Esophagus squamous epithelium (tissue), 5 donors: ENCODE measurements around the gene EPHA1. TPM values are rescaled to one million over a fixed set of nuclear protein-coding genes. Genes with fewer than 3 reads are reported as not detected.

ENCODE experiments used
- DNase-seq: peaks from one replicate; lab custom pipeline; 2025; lab: John Stamatoyannopoulos, UW
- H3K27ac ChIP-seq, 4 donors: fragments of 200-600 bp; sonication (generic); one replicate each; pipeline ENCODE4 v1.5.1; 2016 to 2019; ENCODE audit warnings: mild to moderate bottlenecking in 1 of 4
- H3K27me3 ChIP-seq, 4 donors: fragments of 200-600 bp; sonication (generic); 1 replicate in 3 of 4; 2 replicates in 1 of 4; pipeline versions ENCODE4 v1.5.1 to v1.6.0; 2017 to 2021; ENCODE audit warnings: antibody characterized with exemption in 1 of 4
- H3K36me3 ChIP-seq, 3 donors: fragments of 200-600 bp; sonication (generic); one replicate each; pipeline ENCODE4 v1.5.1; 2016 to 2019
- H3K4me1 ChIP-seq, 3 donors: fragments of 200-600 bp; sonication (generic); one replicate each; pipeline ENCODE4 v1.5.1; 2017 to 2019
- H3K4me3 ChIP-seq, 4 donors: fragments of 200-600 bp; sonication (generic); 1 replicate in 3 of 4; 2 replicates in 1 of 4; pipeline ENCODE4 v1.5.1; 2016 to 2019; ENCODE audit warnings: mild to moderate bottlenecking in 2 of 4, moderate library complexity in 1 of 4
- H3K9me3 ChIP-seq, 3 donors: fragments of 200-600 bp; sonication (generic); one replicate each; pipeline ENCODE4 v1.5.1; 2016 to 2019
- CTCF ChIP-seq, 6 experiments: fragments of 450-650 bp in 4 of 6; fragments of 200-600 bp in 2 of 6; sonication (generic) in 2 of 6; IDR thresholded peaks; one replicate each; pipeline ENCODE4 v1.5.1; 2016 to 2019; ENCODE audit warnings: antibody characterized with exemption in 6 of 6, mild to moderate bottlenecking in 4 of 6, moderate library complexity in 4 of 6
- POLR2A ChIP-seq, 4 donors: fragments of 450-650 bp; IDR thresholded peaks; one replicate each; pipeline ENCODE4 v1.6.1; 2017; ENCODE audit warnings: antibody characterized with exemption in 4 of 4, mild to moderate bottlenecking in 4 of 4, moderate library complexity in 3 of 4
- WGBS, 2 donors: methylation state at CpG; one replicate each; pipeline ENCODE4 v1.1.5; 2018; 5-methylcytosine and 5-hydroxymethylcytosine counted together
- intact Hi-C: fragments of 100-400 bp; cut with DNase I; formaldehyde crosslinking; loops from one replicate; pipeline ENCODE4 v1.15.0; 2022
- total RNA-seq, 4 donors: library from RNA; depleted of rRNA; stranded (reverse); fragments of >200 nt; gene quantifications; one replicate each; pipeline ENCODE4 v1.1.0, GENCODE V29; 2016
- donor health status: DM: yes; HTN: yes; CAD: no.

Gene EPHA1
- total RNA-seq, 4 donors from 2014 or later: 64.5 to 132 (median 77.4) TPM

- H3K4me3 ChIP-seq: peak overlapping the region in 1 of 4 donors; percentile 37
- no peaks in the 10 kb centered on the region for H3K9me3 ChIP-seq
- WGBS, 2 donors: 54 to 56% methylated on average over 17 to 19 of the region's 19 CpGs
- H3K4me1 ChIP-seq: peaks cover 52 to 96% (median 55%) of the 10 kb centered on the region in 3 donors
- peak overlapping the region in 3 of 4 donors; percentile 93 to 100 (median 100) for H3K27ac ChIP-seq
- peaks cover 21 to 59% (median 22%) of the 10 kb centered on the region in 3 donors for H3K36me3 ChIP-seq
- TF ChIP-seq CTCF (IDR thresholded peaks at IDR 0.05): no peak
- TF ChIP-seq POLR2A (IDR thresholded peaks at IDR 0.05): no peak
- no peaks in the 10 kb centered on the region for H3K27me3 ChIP-seq
- intact Hi-C loops: no loop called here
- no peak for DNase-seq
Observed at GRCh38 chr7:143385891-143386781, 22.5 kb downstream of the EPHA1 start.

DNA sequence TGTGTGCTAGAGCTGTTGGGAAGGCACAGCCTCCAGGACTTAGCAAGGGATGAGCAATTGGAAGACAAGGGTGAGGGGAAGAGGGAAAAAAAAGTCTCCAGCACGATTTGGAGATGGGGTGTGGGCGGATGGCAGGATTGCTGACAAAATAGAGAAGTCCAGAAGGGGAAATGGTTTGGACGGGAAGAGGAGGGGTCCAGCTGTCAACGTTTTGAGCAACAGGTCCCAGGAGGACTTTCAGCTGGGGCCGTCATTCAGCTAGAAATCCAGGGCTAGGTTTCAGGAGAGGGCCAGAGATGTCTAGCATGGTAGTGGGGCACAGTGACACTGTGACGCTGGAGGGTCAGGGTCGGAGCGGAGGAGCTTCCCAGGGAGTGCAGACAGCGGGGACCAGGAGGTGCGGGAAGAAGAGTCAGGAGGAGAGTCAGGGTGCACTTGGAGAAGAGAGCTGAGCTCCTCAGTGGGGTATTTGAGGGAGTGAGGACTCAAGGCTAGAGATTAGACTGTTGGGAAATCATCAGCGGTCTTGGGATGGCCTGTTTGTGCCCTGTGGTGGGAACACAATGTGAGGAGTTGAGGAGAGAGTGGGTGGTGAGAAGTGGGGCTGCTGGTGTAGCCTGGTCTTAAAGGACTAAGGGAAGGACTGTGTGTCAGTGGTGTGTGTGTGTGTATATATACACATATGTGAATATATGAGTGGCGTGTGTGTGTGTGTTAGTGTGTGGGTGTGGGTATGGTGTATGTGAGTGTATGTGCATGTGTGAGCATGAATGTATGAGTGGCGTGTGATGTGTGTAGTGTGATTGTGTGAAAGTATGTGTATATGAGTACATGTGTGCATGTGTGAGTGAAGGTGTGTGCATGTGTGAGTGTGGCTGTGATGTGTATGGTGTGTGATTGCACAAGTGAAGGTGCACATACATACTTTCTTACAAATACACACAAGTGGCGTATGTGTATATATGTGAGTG lies 23.7 kb downstream of the EPHA1 start:
- Histone ChIP-seq H3K9me3 (no peaks in the 10 kb centered on the region), H3K27ac (peak overlapping the region; percentile 23 to 100 (median 96)), H3K4me3 (peak overlapping the region in 3 of 4 donors; percentile 98 to 100 (median 99)), H3K27me3 (no peaks in the 10 kb centered on the region), H3K36me3 (peaks cover 10 to 47% (median 15%) of the 10 kb centered on the region in 3 donors), H3K4me1 (peaks cover 46 to 86% (median 48%) of the 10 kb centered on the region in 3 donors)
- TF ChIP-seq CTCF (IDR thresholded peaks at IDR 0.05) (no peak), POLR2A (IDR thresholded peaks at IDR 0.05) (peak in 1 of 4 donors; percentile 34)
- intact Hi-C loops: no loop called here
- no peak for DNase-seq
- 49 to 72% methylated on average over 14 of the region's 14 CpGs for WGBS, 2 donors

- no peak for DNase-seq
- H3K27ac ChIP-seq: peak overlapping the region; percentile 23 to 100 (median 96)
- peak overlapping the region in 3 of 4 donors; percentile 98 to 100 (median 99) for H3K4me3 ChIP-seq
- H3K9me3 ChIP-seq: no peaks in the 10 kb centered on the region
- no peak for TF ChIP-seq CTCF (IDR thresholded peaks at IDR 0.05)
- TF ChIP-seq POLR2A (IDR thresholded peaks at IDR 0.05): no peak
- H3K27me3 ChIP-seq: no peaks in the 10 kb centered on the region
- whole genome bisulfite sequencing, 2 donors: 63 to 64% methylated on average over 5 of the region's 5 CpGs
- H3K36me3 ChIP-seq: peaks cover 9 to 39% (median 12%) of the 10 kb centered on the region in 3 donors
- H3K4me1 ChIP-seq: peaks cover 43 to 86% (median 56%) of the 10 kb centered on the region in 3 donors
- intact Hi-C loops: no loop called here
Observed at GRCh38 chr7:143384148-143384547, 24.5 kb downstream of the EPHA1 start.

DNA sequence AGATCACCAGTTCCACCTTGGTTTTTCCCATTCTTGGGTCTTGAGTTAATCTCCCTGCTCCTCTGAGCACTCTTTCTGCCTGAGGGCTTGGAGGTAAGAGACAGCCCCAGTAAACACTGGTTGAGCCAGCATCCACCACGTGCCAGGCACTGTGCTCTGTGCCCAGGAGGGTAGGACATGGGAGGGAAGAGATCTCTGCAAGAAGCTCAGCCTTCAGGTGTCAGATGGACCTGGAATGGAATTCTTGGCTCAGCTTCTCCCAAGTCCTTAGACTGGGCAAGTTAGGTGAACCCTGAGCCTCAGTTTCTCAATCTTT lies 25.1 kb downstream of the EPHA1 start:
- intact Hi-C loops: no loop called here
- TF ChIP-seq CTCF (IDR thresholded peaks at IDR 0.05) (no peak), POLR2A (IDR thresholded peaks at IDR 0.05) (no peak)
- no peaks in the 10 kb centered on the region for H3K9me3 ChIP-seq
- H3K27me3 ChIP-seq: no peaks in the 10 kb centered on the region
- no peak for DNase-seq
- H3K4me3 ChIP-seq: peak overlapping the region in 3 of 4 donors; percentile 98 to 100 (median 99)
- H3K4me1 ChIP-seq: peaks cover 43 to 86% (median 61%) of the 10 kb centered on the region in 3 donors
- peaks cover 6 to 34% (median 6%) of the 10 kb centered on the region in 3 donors for H3K36me3 ChIP-seq
- peak overlapping the region; percentile 93 to 100 (median 100) for H3K27ac ChIP-seq
- 33% methylated on average over 1 of the region's 1 CpG; no CpG with 5 or more reads in 1 of the 2 donors for WGBS, 2 donors
